Measurements from ENCODE around the gene RRP1B. TPM values are rescaled to one million over a fixed set of nuclear protein-coding genes. Genes with fewer than 3 reads are reported as not detected.

RRP1B gene
- total RNA-seq, 2 donors from 2014 or later = 38.3 to 81.8 TPM

GRCh38 chr21:43734131-43734927 is 75.0 kb downstream of the RRP1B start:
- no peaks in the 10 kb centered on the region for H3K36me3 Mint-ChIP-seq
- H3K27me3 Mint-ChIP-seq = no peaks in the 10 kb centered on the region
- H3K27ac Mint-ChIP-seq = peak overlapping the region in 1 of 2 donors; percentile 60
- H3K9me3 Mint-ChIP-seq = no peaks in the 10 kb centered on the region
- H3K4me1 Mint-ChIP-seq (ENCODE audit: low read depth in 2 of 2) = peaks cover 6 to 22% of the 10 kb centered on the region in 2 donors
- H3K4me3 Mint-ChIP-seq = no peak overlapping the region
- ATAC-seq = peak in 1 of 2 donors; percentile 31
- no peak for DNase-seq (ENCODE audit: low spot score)

- no peak overlapping the region for H3K27ac Mint-ChIP-seq
- peaks cover 4 to 22% of the 10 kb centered on the region in 2 donors for H3K4me1 Mint-ChIP-seq (ENCODE audit: low read depth in 2 of 2)
- no peak for DNase-seq (ENCODE audit: low spot score)
- ATAC-seq = no peak
- no peaks in the 10 kb centered on the region for H3K36me3 Mint-ChIP-seq
- H3K9me3 Mint-ChIP-seq = no peaks in the 10 kb centered on the region
- no peaks in the 10 kb centered on the region for H3K27me3 Mint-ChIP-seq
- no peak overlapping the region for H3K4me3 Mint-ChIP-seq
Measured at GRCh38 chr21:43734928-43735229, 75.5 kb downstream of the RRP1B start.

GRCh38 chr21:43735236-43736091 is 76.1 kb downstream of the RRP1B start:
- H3K27ac Mint-ChIP-seq = no peak overlapping the region
- H3K27me3 Mint-ChIP-seq = no peaks in the 10 kb centered on the region
- H3K9me3 Mint-ChIP-seq = no peaks in the 10 kb centered on the region
- H3K4me3 Mint-ChIP-seq = no peak overlapping the region
- ATAC-seq = no peak
- no peak for DNase-seq (ENCODE audit: low spot score)
- no peaks in the 10 kb centered on the region for H3K36me3 Mint-ChIP-seq
- H3K4me1 Mint-ChIP-seq (ENCODE audit: low read depth in 2 of 2) = peaks cover 4 to 25% of the 10 kb centered on the region in 2 donors

- no peaks in the 10 kb centered on the region for H3K36me3 Mint-ChIP-seq
- H3K27ac Mint-ChIP-seq = no peak overlapping the region
- H3K4me3 Mint-ChIP-seq = no peak overlapping the region
- ATAC-seq (no peak), DNase-seq (ENCODE audit: low spot score) (no peak)
- no peaks in the 10 kb centered on the region for H3K27me3 Mint-ChIP-seq
- no peaks in the 10 kb centered on the region for H3K9me3 Mint-ChIP-seq
- H3K4me1 Mint-ChIP-seq (ENCODE audit: low read depth in 2 of 2) = peaks cover 4 to 25% of the 10 kb centered on the region in 2 donors
Measured at GRCh38 chr21:43736224-43736883, 77.0 kb downstream of the RRP1B start.

DNA sequence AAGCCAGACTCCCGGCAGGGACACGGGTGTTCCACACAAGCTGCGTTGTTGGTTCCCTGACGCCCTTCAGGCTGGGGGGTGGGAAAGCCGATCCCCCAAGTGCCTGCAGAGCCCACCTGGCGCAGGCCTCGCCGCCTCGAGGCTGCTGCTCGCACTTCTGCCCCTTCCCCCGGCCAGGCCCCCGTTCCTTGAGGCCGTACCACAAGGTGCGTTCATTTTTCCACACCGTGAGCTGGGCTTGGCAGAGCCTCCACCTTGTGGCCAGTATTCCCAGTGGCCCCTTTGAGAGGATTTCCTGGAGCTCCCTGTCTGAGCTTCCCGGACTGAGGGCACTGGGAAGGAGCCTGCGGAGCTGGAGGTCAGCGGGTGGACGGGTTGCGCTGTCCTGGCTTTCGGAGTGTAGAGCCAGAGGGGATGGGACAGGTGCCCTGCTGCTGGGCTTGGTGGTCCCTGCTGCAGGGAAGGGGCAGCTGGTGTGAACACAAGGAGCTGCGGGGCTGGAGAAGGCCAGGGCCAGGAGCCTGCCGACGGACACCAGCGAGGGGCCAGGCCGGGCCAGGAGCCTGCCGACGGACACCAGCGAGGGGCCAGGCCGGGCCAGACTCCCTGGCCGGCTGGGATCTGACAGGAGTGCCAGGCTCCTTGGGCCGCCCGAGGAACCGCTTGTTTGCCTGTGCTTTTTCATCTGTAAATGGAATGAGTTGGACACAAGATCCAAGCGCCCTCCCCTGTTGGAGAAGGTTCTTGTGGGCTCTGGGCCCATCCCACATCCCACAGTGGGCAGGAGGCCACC is 78.0 kb downstream of the RRP1B start:
- H3K9me3 Mint-ChIP-seq = no peaks in the 10 kb centered on the region
- H3K36me3 Mint-ChIP-seq = no peaks in the 10 kb centered on the region
- H3K27me3 Mint-ChIP-seq = no peaks in the 10 kb centered on the region
- DNase-seq (ENCODE audit: low spot score) (no peak), ATAC-seq (no peak)
- no peak overlapping the region for H3K27ac Mint-ChIP-seq
- peaks cover 4 to 21% of the 10 kb centered on the region in 2 donors for H3K4me1 Mint-ChIP-seq (ENCODE audit: low read depth in 2 of 2)
- H3K4me3 Mint-ChIP-seq = no peak overlapping the region

- H3K36me3 Mint-ChIP-seq = no peaks in the 10 kb centered on the region
- H3K4me3 Mint-ChIP-seq = no peak overlapping the region
- DNase-seq (ENCODE audit: low spot score) (no peak), ATAC-seq (peak in 1 of 2 donors; percentile 34)
- H3K9me3 Mint-ChIP-seq = no peaks in the 10 kb centered on the region
- H3K27me3 Mint-ChIP-seq = no peaks in the 10 kb centered on the region
- H3K27ac Mint-ChIP-seq = no peak overlapping the region
- H3K4me1 Mint-ChIP-seq (ENCODE audit: low read depth in 2 of 2) = peaks cover 0 to 15% of the 10 kb centered on the region in 2 donors
Measured at GRCh38 chr21:43739621-43740435, 80.5 kb downstream of the RRP1B start.

DNA sequence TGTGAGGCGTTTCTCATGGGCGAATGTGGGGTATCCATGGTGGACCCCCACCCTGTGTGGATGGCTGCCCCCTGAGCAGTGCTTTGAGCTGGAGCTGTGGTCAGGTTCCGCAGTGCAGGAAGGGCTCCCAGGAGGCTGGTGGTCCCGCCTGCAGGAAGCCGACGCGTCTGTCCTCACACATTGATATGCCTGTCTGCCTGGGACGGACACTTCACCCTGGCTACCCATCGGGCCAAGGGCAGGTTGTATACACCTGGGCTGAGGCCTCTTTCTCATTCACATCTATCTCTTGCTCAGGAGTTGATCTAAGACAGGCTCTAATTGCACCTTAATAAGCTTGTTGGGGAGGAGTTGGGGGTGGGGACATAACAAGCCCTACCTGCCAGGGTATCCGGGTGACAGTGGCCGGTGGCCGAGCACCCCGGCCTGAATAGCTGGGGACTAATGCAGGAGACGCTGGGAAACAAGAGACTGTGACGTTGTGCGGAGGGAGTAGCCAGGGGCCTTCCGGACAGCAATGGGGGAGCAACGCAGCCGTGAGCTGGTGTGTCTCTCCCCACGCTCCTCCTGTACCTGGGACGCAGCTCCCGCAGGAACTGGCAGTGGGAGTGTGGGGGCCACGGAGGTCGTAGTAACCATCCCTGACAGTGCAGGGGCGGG is 81.3 kb downstream of the RRP1B start:
- ATAC-seq (no peak), DNase-seq (ENCODE audit: low spot score) (no peak)
- Mint-ChIP-seq H3K9me3 (no peaks in the 10 kb centered on the region), H3K27ac (peak overlapping the region in 1 of 2 donors; percentile 82), H3K27me3 (no peaks in the 10 kb centered on the region), H3K36me3 (no peaks in the 10 kb centered on the region), H3K4me1 (ENCODE audit: low read depth in 2 of 2) (peaks cover 0 to 15% of the 10 kb centered on the region in 2 donors), H3K4me3 (no peak overlapping the region)

DNA sequence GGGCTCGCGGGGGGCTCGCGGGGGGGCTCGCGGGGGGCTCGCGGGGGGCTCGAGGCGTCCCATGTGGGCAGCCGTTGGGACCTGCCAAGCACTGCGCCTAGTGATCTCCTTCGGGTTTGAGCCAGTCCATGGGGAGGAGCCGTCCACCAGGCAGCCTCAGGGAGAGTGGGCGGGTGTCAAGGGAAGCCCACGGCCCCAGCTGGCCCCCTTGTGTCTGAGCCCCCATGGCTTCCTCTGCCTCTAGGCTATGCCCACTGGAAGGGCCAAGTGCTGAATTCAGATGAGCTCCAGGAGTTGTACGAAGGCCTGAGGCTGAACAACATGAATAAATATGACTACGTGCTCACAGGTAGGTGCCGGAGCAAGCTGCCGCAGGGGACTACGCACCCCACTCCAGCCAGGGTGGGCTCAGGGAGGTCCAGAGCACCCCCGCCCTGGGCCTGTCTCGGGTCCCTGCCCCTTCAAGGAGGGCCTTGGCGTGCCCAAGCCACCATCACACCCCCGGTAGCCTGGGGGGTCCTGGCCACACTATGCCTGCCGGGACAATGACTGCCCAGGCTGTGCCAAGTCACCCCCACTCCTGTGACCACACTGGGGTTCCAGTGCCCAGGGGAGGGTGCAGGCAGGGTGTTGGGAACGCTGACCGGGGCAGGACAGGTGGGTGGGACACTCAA is 82.2 kb downstream of the RRP1B start:
- ATAC-seq (no peak), DNase-seq (ENCODE audit: low spot score) (no peak)
- Mint-ChIP-seq H3K4me3 (no peak overlapping the region), H3K27me3 (no peaks in the 10 kb centered on the region), H3K36me3 (no peaks in the 10 kb centered on the region), H3K9me3 (no peaks in the 10 kb centered on the region), H3K27ac (no peak overlapping the region), H3K4me1 (ENCODE audit: low read depth in 2 of 2) (peaks cover 0 to 15% of the 10 kb centered on the region in 2 donors)

GRCh38 chr21:43743947-43744346 is 84.6 kb downstream of the RRP1B start:
- peaks cover 0 to 15% of the 10 kb centered on the region in 2 donors for H3K4me1 Mint-ChIP-seq (ENCODE audit: low read depth in 2 of 2)
- ATAC-seq = no peak
- no peak overlapping the region for H3K27ac Mint-ChIP-seq
- no peaks in the 10 kb centered on the region for H3K9me3 Mint-ChIP-seq
- no peak overlapping the region for H3K4me3 Mint-ChIP-seq
- H3K36me3 Mint-ChIP-seq = no peaks in the 10 kb centered on the region
- DNase-seq (ENCODE audit: low spot score) = no peak
- H3K27me3 Mint-ChIP-seq = no peaks in the 10 kb centered on the region

DNA sequence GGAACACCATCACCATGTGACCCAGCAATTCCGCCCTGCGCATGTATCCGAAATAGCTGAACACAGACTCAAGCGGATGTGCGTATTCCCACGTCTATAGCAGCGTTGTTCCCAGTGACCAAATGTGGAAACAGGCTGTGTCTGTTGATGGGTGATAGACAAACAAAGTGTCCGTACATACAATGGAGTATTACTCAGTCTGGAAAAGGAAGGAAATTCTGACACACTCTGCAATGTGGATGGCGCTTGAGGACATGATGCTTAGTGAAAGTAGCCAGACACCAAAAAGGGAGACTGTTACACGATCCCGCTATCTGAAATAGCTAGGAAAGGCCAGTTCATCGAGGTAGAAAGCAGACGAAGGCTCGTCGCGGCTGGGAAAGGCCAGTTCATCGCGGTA is 85.4 kb downstream of the RRP1B start:
- H3K9me3 Mint-ChIP-seq = no peaks in the 10 kb centered on the region
- H3K27ac Mint-ChIP-seq = no peak overlapping the region
- DNase-seq (ENCODE audit: low spot score) = no peak
- no peak overlapping the region for H3K4me3 Mint-ChIP-seq
- H3K36me3 Mint-ChIP-seq = no peaks in the 10 kb centered on the region
- no peaks in the 10 kb centered on the region for H3K27me3 Mint-ChIP-seq
- ATAC-seq = no peak
- H3K4me1 Mint-ChIP-seq (ENCODE audit: low read depth in 2 of 2) = peaks cover 0 to 10% of the 10 kb centered on the region in 2 donors
